HG03342 (cell line): Measurements from ENCODE around the gene LRP1.

ENCODE experiments used
- ATAC-seq: cut with Tn5 transposase; IDR thresholded peaks from one replicate; pipeline ENCODE4 v1.9.1; 2021; ENCODE audit warnings: mild to moderate bottlenecking, moderate library complexity; ENCODE audit not compliant: unreplicated experiment

Gene LRP1

DNA sequence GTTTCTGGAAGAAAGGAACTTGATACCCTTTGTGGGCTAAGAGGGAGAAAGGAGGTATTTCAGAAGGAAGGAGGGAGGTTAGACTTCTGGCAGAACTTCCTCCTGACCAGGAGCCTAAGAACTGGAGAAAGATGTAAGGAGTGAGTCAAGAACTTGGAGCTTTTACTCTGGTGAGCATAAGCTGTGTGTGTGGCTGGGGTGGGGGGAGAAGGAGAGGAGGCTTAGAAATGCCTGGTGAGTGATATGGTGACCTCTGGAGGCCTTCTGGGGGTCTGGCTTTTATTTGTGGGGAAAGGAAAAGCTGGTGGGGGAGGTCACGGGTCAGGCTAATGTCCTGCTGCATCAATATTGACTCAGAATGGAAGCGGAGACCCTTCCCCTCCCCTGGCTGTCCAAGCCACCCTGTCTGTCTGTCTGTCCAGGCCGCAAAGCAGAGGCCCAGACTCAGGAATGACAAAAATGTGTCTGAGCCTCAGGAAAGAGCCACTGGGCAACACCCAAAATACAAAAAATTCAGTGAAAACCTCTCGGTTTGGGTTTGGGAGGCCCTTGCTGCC is 4.8 kb downstream of the LRP1 start:
- ATAC-seq: no peak

DNA sequence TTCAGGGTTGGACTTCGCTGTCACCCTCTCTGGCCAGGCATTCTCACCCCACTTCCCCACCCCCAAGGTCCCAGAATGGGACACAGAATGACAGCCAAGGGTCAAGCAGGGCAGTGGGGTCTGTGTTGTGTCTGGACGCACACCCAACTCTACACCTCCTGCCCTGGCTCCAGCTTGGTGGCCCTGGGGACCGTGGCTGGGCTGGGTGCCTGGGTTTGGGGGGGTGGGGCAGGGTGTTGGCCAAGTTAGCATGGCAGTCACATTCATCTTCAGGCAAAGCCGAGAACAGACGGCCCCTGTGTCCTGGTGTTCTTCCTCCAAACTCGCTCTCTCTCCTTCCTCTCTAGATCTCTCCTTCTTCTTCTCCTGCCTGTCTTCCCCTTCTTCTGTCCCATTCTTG is 5.6 kb downstream of the LRP1 start:
- ATAC-seq: no peak

DNA sequence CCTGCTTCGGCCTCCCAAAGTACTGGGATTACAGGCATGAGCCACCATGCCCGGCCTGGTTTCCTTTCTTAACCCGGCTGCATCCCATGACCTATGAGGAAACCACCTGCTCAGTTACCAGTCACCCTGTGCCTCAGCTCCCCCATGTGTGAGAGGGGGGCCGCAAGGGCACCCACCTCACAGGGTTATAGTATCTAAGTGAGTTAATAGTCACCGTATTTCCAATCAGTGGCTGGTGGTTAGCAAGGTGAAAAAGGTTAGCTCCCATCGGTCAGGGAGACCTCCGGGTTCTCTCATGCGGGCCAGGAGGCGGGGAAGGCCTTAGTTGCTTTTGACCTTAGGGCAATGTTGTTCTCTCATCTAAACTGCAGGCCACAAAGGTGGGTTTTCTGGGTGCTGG is 6.7 kb downstream of the LRP1 start:
- no peak for ATAC-seq

DNA sequence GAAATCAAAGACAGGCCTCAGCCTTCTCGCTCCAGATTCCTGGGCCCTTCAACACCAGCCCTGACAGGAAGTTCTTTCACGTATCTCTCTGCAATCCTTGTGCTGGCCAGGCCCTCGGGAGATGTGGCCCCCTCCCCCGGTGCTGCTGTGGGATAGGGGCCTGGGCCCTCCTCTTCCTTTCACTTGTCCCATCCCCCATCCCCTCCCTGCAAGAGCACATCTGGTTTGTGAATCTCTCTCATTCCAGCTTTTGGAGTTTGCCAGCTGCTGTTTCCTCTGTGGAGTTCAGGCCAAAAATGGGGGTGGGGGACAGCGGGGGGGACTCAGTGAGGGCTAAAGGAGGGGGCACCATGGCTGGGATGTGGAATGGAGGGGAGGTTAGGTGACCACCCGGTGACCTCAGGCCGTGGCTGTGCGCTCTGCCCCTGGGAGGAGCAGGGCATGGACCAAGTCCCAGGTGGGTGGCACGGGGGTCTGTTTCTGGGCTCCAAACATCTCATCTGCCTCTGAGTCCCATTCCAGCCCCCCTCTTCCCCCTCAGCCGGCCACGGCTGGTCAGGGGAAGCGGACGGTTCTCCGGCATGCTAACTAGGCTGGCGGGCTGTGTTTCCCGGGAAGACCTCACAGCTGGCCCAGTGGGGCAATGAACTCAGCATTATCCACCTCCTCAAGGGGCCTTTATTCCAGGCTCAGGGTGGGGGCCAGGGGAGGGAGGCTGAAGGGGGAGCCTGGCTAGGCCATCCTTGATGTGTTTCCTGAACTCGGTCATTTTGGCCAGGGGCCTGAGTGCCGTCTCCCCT is 7.4 kb downstream of the LRP1 start:
- no peak for ATAC-seq

DNA sequence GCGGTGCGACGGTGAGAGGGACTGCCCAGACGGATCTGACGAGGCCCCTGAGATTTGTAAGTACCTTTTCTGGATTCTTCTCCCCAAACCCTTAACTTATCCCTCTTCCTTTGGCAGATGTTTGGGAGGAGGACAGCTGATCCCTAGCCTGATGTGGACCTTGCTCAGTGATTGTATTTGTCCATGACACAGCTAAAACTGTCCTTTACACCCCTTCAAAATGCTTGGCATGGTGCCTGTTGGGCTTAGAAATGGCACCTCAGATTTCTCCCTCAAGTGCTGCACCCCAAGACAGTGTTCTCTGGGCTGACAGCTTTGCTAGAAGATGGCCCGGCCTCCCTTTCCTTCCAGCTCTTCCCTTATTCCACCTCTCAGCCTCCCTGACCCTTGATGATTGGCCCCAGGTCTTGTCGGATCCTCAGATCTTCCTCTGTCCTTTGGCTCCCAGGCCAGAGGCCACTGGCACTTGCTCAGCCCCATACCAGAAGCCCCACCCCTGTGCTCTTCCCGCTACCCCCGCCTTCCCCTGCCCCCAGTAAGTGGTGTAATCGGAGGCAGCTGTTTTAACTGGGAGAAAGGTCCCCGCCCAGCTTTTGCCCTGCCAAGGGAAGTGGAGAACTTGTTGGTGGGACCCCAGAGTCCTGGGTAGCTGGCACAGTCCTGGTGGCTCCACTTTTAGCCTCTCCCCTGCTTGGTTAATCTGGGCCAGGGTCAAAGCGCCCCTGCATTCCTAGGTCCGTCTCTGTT is 10.4 kb downstream of the LRP1 start:
- no peak for ATAC-seq

DNA sequence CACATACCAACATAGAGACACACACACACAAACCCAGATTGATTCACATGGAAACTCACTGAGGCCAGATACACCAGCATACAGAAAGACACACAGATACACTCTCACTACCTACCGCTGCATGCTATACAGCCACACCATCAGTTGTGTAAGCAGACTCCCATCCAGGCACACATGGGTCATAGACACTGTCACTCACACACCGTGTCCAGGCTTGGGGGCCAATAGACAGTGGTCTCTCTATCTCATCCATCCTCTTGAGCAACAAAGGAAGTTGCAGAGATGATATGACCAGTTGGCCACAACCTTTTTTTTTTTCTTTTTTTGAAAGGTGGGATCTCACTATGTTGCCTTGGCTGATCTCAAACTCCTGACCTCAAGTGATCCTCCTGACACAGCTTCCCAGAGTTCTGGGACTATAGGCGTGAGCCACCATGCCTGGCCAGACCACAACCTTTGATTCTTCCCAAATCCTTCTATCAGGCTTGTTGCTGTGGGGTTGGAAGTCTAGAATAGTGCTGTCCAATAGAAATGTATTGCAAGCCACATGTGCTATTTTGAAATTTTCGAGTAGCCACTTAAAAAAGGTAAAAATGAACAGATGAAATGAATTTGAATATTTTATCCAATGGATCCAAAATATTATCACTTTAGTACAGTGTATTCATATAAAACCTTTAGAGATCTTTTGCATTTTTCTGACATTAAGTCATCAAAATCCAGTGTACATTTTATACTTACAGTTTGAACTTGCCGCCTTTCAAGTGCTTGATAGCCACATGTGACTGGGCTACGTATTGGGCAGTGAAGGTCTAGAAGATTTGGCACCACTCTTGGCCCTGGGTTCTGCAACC is 11.7 kb downstream of the LRP1 start:
- ATAC-seq: no peak

DNA sequence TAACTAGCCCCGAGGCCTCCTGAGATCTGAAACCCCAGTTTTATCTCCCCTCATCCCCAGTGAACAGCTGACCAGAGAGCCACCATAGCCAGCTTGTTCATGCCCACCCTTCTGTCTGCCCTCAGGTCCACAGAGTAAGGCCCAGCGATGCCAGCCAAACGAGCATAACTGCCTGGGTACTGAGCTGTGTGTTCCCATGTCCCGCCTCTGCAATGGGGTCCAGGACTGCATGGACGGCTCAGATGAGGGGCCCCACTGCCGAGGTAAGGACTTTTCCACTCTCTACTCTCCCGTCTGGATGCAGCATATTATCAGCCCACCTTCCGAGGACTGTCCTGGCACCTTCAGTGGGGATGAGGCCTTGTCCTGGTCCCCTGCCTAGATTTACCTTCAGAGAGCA is 13.0 kb downstream of the LRP1 start:
- no peak for ATAC-seq

DNA sequence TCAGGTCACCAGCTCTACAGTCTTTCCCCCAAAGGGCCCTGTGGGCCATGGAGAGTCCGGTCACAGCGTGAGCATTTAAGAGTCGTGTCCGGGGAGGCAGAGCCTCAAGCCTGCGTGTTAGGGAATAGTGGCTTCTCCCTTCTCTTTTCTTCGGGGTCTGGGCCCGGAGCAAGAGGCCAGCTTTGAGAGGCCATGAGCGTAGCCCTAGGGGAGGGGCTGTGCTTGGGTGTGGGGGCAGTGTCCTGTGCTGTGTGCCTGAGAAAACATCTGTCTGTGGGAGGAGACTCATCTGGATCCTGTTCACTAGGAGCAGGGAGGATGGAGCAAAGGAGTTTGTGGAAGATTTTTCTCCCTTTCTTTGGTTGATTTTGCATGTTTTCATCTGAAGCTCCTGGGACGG is 13.8 kb downstream of the LRP1 start:
- ATAC-seq: no peak

DNA sequence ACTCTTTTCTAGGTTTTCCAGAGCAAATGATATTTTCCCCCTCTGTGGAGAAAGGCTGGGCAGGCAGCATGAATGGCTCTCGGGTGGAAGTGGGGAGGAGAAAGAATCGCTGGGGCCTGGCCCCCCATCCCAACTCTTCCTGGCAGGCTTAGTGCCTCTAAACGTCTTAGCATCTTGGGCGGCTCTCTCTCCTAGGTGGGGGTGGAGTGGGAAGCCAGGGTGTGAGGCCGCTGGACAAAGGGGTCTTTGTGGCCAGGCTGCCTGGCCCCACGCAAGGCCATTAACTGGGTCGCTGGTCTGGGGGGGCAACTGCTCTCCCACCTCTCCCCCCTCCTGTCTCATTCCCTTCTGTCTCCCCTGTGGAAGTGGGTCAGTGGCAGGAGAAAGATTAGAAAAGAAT is 14.4 kb downstream of the LRP1 start:
- no peak for ATAC-seq

DNA sequence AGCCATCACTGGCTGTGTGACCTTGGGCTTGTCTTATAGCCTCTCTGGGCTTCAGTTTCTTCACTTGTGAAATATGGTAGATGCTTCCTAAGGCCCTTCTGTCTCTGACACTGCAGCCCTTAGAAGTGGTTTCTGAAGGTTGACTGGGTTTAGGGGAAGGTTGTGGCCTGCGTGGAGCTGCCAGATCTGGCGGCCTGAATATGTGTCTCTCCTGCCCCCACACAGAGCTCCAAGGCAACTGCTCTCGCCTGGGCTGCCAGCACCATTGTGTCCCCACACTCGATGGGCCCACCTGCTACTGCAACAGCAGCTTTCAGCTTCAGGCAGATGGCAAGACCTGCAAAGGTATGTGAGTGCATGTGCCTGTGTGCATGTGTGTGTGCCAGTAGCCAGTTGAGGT is 15.2 kb downstream of the LRP1 start:
- ATAC-seq: no peak

DNA sequence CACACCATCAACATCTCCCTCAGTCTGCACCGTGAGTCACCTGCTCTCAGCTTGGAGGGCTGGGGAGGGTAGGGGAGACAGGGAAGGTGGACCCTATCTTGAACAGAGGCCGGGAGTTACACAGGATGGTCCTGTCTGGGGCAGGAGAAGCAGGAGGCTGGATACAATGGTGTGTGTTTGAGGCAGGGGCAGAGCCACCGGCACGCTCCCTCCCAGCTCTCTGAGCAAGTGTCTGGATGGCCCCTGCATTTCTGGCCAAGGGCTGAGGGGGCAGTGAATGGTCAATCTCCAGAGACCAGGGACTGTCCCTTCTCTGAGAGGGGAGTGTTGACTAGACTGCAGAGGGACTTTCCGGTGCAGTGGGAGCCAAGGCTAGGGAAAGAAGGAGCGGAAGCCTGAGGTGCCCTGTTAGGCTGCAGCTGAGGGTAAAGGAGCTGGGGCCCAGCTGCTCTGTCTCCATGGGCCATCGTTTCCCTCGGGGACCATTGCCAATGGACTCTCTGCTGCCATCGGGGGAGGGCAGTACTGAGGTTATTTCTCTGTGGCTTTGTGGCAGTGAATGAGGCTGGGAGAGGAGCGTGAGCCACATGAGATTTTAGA is 17.3 kb downstream of the LRP1 start:
- no peak for ATAC-seq

DNA sequence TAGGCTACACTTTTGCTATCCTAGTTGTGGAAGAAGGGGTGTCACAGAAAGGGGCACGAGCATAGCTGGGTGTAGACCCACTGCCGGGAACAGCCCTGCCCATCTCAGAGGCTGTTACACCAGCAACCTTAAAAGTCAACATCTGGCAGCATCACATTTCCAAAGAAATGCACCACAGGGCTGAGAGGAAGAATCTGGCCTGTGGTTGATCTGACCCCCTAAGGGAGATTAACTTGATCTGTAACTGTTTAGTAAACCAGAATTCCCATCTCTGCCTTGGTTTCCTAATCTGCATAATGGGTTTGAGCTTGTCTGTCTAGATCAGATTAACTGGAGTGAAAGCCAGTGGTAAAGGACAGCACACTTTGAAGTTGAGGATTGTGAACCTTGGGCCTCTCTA is 17.8 kb downstream of the LRP1 start:
- no peak for ATAC-seq

DNA sequence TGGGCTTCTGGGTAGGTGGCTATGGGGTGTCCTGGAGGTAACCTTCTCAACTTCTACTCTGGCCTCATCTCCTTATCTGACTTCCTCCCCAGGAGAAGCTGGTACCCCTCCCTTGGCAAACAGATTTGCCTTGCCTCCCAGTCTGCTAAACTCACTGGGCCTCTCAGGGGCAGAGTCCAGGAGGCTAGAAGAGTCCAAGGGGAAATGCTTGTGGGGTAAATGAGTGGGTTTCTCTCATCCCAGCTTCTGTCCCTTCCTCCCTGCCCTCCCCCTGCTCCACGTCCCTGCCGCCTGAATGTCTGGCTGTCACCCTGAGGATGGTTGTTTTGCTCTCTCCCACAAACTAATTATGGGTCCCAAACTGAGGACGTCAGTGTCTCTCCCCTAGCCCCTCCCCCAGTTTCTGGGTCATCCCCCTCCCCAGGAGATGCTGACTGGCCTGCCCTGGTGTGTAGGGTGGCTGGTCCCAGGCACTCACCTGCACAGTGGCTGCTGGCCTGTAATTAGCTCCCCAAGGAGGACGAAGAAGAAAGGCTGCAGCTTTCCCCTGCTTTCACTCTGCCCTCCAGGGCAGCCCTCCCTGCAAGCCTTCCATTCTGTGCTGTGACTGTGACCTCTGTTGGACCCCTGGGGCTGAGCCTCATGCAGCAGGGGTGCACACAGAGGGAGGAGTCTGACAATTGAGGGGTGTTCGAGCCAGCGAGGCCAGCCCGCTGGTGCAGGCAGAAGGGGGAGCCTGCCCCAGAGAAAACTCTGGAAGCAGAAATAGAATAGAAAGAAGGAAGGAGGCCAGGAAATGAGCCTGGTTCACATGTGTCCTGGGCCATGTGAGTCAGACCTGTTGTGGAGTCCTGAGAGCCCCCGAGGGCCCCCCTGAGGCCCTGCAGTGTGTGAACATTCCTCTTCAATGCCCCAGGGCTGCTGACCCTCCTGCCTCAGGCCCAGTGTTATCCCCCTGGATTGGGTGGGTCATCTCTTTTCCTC is 19.0 kb downstream of the LRP1 start, which contains the start of gene LRP1-AS:
TSS of gene LRP1-AS (minus strand) at position 659 of the 984 bp plus-strand sequence.
- no peak for ATAC-seq

DNA sequence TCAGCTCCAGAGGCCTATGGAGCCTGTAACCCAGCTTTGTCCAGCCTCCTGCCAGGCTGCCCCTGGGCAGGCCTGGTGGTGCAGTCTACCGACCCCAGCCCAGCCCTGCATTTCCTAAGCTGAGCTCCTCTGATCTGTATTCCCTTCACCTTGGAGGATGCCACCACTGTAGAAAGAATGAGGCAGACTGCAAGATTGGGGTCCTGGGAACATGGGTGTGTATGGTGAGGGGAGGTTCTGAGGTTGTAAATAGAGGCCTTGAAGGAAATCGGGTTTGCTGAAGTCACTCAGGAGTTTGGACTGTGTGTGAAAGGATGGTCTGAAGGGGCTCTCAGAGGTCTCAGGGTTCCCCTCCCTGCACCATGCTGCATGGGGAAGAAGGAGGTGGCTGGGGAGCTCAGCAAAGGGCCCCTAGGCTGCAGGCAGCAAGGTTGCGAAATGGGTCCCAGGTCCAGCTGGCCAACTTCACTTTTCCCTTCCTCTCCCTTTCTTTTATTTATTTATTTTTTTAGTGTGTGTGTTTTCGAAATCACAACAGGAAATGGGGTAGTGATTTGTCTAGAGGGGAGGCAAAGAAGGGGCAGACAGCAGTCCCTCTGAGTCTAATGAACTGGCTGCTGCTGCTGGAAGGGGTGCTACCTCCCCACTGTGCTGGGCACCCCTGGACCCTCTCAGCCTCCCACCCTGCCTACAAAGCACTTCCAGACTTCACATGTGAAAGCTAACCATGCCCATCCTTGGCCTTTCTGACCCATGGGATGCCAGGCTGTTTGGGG is 20.4 kb downstream of the LRP1 start:
- no peak for ATAC-seq

DNA sequence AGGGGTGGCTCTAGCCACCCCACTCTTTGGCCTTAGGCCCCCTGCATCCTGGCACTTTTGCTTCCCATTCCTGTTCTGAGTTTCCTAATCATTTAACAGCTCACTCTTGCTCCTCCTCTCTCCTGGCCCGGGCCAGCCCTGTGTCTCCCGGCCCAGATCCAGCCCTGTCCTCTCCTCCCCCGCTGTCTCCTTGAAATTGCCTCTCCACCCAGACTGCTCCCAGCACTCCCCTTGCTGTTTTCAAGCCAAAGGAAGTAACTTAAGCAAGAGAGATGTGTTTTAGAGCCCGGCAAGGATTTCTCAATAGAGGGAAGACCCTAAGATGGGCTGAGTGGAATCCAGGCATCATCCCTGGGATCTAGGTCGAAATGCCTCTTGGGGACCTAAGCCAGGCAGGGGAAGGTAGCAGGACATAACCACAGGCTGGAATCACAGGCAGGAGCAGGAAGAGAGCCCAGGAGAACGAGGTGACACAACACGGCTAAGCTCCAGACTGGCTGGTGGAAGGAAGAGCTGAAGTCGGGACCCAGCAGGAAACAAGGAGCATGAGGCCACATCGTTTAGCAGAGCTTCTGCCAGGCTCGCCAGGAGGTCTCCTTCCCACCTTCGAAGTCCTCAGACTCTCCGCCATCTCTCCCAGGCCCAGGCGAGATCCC is 21.1 kb downstream of the LRP1 start:
- no peak for ATAC-seq

DNA sequence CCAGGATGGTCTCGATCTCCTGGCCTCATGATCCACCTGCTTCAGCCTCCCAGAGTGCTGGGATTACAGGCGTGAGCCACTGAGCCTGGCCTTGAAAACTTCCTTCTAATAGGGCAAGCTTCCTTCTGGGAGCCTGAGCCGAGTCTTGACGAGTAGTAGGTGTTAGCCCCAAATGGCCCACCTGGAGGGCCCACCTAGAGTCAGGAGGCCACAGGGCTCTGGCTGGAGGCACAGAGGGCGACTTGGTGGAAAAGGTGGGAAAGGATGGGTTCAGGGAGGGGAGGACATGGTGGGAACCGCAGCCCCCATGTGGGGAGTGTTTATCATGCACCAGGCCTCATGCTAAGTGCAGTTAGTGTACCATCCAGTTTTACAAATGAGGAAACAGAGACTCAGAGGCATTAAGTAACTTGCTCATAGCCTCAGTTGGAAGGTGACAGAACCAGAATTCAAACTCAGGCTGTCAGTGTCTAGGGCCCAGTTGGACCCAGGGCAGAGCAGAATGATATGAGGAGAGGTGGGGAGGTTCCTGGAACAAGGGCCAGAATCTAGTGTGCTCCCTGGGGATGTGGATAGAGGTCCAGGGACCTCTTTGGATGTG is 22.2 kb downstream of the LRP1 start:
- no peak for ATAC-seq

DNA sequence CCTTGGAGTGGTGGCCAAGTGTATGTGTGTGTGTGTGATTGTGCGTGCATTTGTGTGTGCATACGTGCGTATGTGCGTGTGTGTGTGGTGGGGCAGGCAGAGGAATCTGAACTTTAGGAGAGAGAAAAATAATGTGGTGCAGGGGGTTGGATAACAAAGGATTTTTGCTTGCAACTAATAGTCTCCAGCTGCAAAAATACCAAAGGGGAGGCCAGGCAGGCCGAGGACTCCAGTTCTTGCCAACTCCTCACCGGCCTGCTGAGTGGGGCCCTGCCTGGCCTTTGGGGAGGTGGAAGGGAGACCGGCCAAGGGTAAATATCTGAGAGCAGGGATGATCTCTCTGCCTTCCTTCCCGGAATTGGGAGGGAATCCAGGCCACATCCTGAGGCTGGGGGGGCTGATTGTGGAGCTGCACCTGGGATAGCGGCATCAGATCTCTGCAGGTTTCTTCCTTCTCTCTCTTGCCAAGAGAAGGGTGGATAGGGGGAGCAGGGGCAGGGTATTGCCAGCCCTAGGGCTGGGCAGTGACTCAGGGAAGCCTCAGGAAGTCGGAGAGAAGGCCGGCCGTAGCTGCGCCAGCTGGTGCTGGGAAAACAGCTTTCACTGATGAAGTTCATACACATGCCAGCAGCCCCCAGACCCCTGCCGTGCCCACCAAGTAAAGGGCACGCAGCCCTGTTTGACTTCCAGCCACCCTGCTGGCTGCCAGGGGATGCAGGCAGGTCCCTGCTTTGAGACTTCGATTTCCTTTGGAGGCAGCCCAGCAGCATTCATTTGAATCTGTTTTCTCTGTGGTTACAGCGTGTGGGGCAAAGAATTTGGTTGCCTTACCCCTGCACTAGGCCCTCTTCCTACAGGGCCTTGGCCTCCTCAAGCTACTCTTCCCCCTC is 23.7 kb downstream of the LRP1 start:
- no peak for ATAC-seq
